SK-N-SH treated with all-trans-retinoic acid at 6 μM for 48 hours (cell line): ENCODE measurements around the gene KHDC3L.

Experiments used
- ATAC-seq: fragments of 200-7000 bp; cut with Tn5 transposase; 3 replicates; pipeline ENCODE4 v1.9.1; 2020; ENCODE audit warnings: mild to moderate bottlenecking, moderate library complexity
- ARNTL ChIP-seq: fragments of 450-650 bp; formaldehyde crosslinking; IDR thresholded peaks from 2 replicates; pipeline ENCODE4 v1.5.0; 2020; ENCODE audit warnings: low read depth, mild to moderate bottlenecking, moderate library complexity, borderline replicate concordance
- BACH2 ChIP-seq: fragments of 250-450 bp; sonication (Bioruptor Pico); IDR thresholded peaks from 2 replicates; pipeline ENCODE4 v1.9.0; 2021; ENCODE audit warnings: mild to moderate bottlenecking, borderline replicate concordance
- CSDC2 ChIP-seq: fragments of 250-450 bp; sonication (Bioruptor Pico); IDR thresholded peaks from 2 replicates; pipeline ENCODE4 v1.5.0; 2020; ENCODE audit warnings: mild to moderate bottlenecking, moderate library complexity
- CSRNP3 ChIP-seq: fragments of 250-450 bp; sonication (Bioruptor Pico); IDR thresholded peaks from 2 replicates; pipeline ENCODE4 v1.5.1; 2021; ENCODE audit warnings: mild to moderate bottlenecking, moderate library complexity
- ISL1 ChIP-seq: fragments of 250-450 bp; sonication (Bioruptor Pico); IDR thresholded peaks from 2 replicates; pipeline ENCODE4 v2.1.2; 2022; ENCODE audit warnings: mild to moderate bottlenecking, moderate library complexity
- OSR1 ChIP-seq: fragments of 250-450 bp; sonication (Bioruptor Pico); IDR thresholded peaks from 2 replicates; pipeline ENCODE4 v1.8.0; 2022; ENCODE audit warnings: moderate library complexity, mild to moderate bottlenecking, inconsistent platforms
- PATZ1 ChIP-seq: fragments of 250-450 bp; sonication (Bioruptor Pico); IDR thresholded peaks from 2 replicates; pipeline ENCODE4 v1.8.0; 2020; ENCODE audit warnings: mild to moderate bottlenecking, moderate library complexity, borderline replicate concordance
- POU6F1 ChIP-seq: fragments of 250-450 bp; sonication (Bioruptor Pico); IDR thresholded peaks from 2 replicates; pipeline ENCODE4 v1.8.0; 2021; ENCODE audit warnings: low read depth, mild to moderate bottlenecking, moderate library complexity, borderline replicate concordance
- PPARA ChIP-seq: fragments of 250-450 bp; sonication (Bioruptor Pico); IDR thresholded peaks from 2 replicates; pipeline ENCODE4 v1.5.0; 2020; ENCODE audit warnings: mild to moderate bottlenecking, borderline replicate concordance
- RARB ChIP-seq: fragments of 250-450 bp; sonication (Bioruptor Pico); IDR thresholded peaks from 2 replicates; pipeline ENCODE4 v1.8.0; 2021; ENCODE audit warnings: mild to moderate bottlenecking, moderate library complexity
- SNAI2 ChIP-seq: fragments of 250-450 bp; sonication (Bioruptor Pico); IDR thresholded peaks from 2 replicates; pipeline ENCODE4 v1.5.0; 2020; ENCODE audit warnings: mild to moderate bottlenecking, moderate library complexity
- TCF4 ChIP-seq: fragments of 250-450 bp; sonication (Bioruptor Pico); IDR thresholded peaks from 2 replicates; pipeline ENCODE4 v1.8.0; 2021; ENCODE audit warnings: mild to moderate bottlenecking, moderate library complexity, borderline replicate concordance
- TOX ChIP-seq: fragments of 250-450 bp; sonication (Bioruptor Pico); IDR thresholded peaks from 2 replicates; pipeline ENCODE4 v1.8.0; 2021; ENCODE audit warnings: mild to moderate bottlenecking, moderate library complexity, borderline replicate concordance
- TSHZ2 ChIP-seq: fragments of 250-450 bp; sonication (Bioruptor Pico); IDR thresholded peaks from 2 replicates; pipeline ENCODE4 v1.5.0; 2020; ENCODE audit warnings: mild to moderate bottlenecking, moderate library complexity
- ZNF565 ChIP-seq: fragments of 450-650 bp; formaldehyde crosslinking; conservative IDR thresholded peaks from 2 replicates; pipeline ENCODE4 v1.5.0; 2020; ENCODE audit warnings: low read depth, mild to moderate bottlenecking, moderate library complexity
- ZNF70 ChIP-seq: fragments of 450-650 bp; formaldehyde crosslinking; IDR thresholded peaks from 2 replicates; pipeline ENCODE4 v1.5.0; 2020; ENCODE audit warnings: mild to moderate bottlenecking, moderate library complexity
- ZNF8 ChIP-seq: fragments of 450-650 bp; formaldehyde crosslinking; IDR thresholded peaks from 2 replicates; pipeline ENCODE4 v1.5.0; 2020; ENCODE audit warnings: mild to moderate bottlenecking, moderate library complexity

KHDC3L gene

GRCh38 chr6:73367761-73368355, 5.4 kb downstream of the KHDC3L start:
- TF ChIP-seq CSRNP3 (CRISPR knock-in tag) (no peak), BACH2 (no peak), PPARA (CRISPR knock-in tag) (no peak), TOX (CRISPR knock-in tag) (no peak)
- TF ChIP-seq, all 23 proteins: peak for 0
- no peak for ATAC-seq

DNA sequence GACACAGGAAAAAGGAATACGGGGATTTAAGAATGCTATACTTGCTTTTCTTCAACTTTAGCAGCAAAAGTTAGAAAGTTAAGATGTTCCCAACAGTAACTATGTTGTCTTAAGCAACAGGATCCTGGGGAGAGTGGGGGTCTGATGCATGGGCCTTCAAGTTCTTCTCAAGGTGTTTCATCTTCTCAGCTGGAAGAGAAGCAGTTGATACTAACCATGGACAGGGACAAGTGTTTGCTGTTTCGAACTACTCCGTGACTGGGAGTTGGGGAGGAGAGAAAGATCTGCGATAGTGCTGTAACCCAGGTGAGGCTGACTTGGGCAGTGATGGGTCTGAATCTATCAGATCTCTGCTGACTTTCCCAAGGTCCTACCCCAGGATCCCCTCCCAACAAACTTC, 6.2 kb downstream of the KHDC3L start:
- no peak for ATAC-seq
- TF ChIP-seq ARNTL: no peak

DNA sequence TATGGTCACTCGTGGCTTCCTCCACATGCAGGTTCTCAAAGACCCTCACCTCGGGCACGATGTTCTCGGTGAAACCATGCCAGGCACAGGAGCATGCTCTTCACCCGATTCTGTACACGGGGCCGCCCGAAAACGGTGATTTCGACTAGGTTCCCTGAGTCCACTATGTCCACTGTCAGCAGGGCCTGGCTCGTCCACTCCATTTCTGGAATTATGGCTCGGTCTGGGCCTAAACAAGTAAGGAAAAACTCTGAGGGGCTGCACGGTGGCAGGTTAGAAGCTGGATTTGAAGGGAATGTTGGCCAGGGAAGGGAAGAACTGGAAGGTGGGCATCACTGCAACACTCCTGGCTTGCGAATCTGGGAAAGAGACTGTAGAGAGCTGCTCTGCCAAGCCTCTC, 6.7 kb downstream of the KHDC3L start:
- no peak for TF ChIP-seq ZNF8 (CRISPR knock-in tag)
- TF ChIP-seq PATZ1 (CRISPR knock-in tag): no peak
- no peak for TF ChIP-seq SNAI2 (CRISPR knock-in tag)
- no peak for TF ChIP-seq RARB (CRISPR knock-in tag)
- TF ChIP-seq BACH2: no peak
- TF ChIP-seq TOX (CRISPR knock-in tag): no peak
- no peak for TF ChIP-seq TCF4
- TF ChIP-seq TSHZ2: no peak
- TF ChIP-seq PPARA (CRISPR knock-in tag): no peak
- no peak for TF ChIP-seq ZNF70 (CRISPR knock-in tag)
- no peak for TF ChIP-seq POU6F1
- no peak for TF ChIP-seq OSR1
- TF ChIP-seq CSRNP3 (CRISPR knock-in tag): no peak
- ATAC-seq: no peak

- ATAC-seq: no peak
- no peak for TF ChIP-seq ISL1 (CRISPR knock-in tag)
These were observed 7.1 kb downstream of the KHDC3L start, which contains the start of gene OOEP for GRCh38 chr6:73369563-73369962. TSS of gene OOEP (minus strand) at chr6:73369897. CDS start at chr6:73369792, 105 bp downstream.

DNA sequence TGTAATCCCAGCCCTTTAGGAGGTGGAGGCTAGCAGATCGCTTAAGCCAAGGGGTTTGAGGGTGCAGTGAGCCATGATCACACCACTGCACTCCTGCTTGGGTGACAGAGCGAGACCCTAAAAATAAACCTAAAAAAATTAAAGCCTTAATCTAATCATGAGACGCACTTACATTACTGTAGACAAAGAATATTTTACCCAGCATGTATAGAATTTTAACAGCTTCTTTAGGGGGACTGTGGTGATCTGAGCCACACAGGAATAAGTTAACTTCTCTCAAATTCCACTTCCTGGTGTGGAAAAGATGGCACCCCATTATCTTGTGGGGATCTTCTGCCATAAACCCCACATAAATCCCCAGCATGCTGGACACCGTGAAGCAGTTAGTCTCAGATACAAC, 9.5 kb downstream of the KHDC3L start:
- TF ChIP-seq TSHZ2 (no peak), ZNF565 (CRISPR knock-in tag) (no peak), CSDC2 (CRISPR knock-in tag) (no peak)
- TF ChIP-seq, all 23 proteins: peak for 0

More for the DNA sequence above, 9.5 kb downstream of the KHDC3L start:
- ATAC-seq: no peak
